ENCODE measurements around the gene MKNK1. TPM values are rescaled to one million over a fixed set of nuclear protein-coding genes. Genes with fewer than 3 reads are reported as not detected.

MKNK1 gene
- total RNA-seq, 2 experiments from 2014 or later = 27.1 to 29.6 TPM

DNA sequence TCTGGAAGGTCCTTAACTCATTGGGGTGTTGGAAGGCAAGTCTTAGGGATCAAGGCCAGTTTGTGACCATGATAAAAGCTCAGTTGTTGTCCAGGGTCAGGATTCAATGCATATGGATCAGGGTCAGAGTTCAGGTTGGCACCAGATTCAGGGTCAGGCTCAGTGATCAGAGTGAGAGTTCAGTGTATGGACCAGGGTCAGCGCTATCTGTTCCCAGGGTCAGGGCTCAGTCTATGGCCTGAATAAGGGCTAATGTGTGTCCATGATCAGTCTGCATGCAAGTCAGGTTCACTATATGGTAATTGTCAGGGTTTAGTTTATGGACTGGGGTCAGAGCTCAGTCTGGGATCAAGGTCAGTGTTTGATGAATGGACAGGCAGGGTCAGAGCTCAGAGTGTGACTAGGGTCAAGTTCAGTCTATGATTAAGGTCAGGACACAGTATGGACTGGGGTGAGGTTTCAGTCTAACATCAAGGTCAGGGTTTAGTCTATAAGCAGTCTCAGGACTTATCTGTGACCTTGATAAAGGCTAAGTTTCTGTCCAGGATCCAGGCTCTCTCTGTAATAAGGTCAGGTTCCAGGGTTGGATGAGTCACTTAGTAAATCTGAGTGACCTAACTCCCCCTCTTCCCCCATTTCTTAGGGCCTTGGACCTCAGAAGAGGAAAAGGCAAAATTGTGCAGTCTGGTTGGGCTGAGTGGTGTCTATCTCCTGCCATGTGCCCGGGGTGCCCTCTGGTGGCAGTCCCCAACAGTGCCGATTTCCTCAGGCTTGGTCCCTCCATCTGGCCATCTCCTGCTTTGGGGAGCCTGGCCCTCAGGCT is 76.4 kb downstream of the MKNK1 start:
- Histone ChIP-seq H3K27me3 (ENCODE audit: control insufficient read depth in 1 of 2, insufficient read depth in 2 of 2, low read length in 2 of 2) (peaks cover 6 to 13% of the 10 kb centered on the region in 2 experiments), H3K9me3 (ENCODE audit: control insufficient read depth in 1 of 2, insufficient read depth in 1 of 2, low read length in 2 of 2) (no peaks in the 10 kb centered on the region), H3K27ac (ENCODE audit: low read depth in 1 of 2, low read length in 2 of 2) (no peak overlapping the region), H3K36me3 (ENCODE audit: insufficient read depth, low read length) (no peaks in the 10 kb centered on the region), H3K4me1 (ENCODE audit: insufficient read depth, low read length) (peaks cover 5% of the 10 kb centered on the region), H3K4me3 (ENCODE audit: low read length) (no peak overlapping the region)
- ChIA-PET CTCF (interaction anchor here (2.0 kb wide), 1 partner anchor 81 kb away, joined by 6 read pairs; no protein-coding TSS in a partner anchor), POLR2A (no interaction called here)
- no peaks in the 10 kb centered on the region for H3K9me3 Mint-ChIP-seq
- no peak overlapping the region for H3K4me3 Mint-ChIP-seq
- no peak overlapping the region for H3K27ac Mint-ChIP-seq
- H3K27me3 Mint-ChIP-seq = peaks cover 58% of the 10 kb centered on the region
- H3K36me3 Mint-ChIP-seq (ENCODE audit: low read depth) = no peaks in the 10 kb centered on the region
- TF ChIP-seq, protein P1, sequence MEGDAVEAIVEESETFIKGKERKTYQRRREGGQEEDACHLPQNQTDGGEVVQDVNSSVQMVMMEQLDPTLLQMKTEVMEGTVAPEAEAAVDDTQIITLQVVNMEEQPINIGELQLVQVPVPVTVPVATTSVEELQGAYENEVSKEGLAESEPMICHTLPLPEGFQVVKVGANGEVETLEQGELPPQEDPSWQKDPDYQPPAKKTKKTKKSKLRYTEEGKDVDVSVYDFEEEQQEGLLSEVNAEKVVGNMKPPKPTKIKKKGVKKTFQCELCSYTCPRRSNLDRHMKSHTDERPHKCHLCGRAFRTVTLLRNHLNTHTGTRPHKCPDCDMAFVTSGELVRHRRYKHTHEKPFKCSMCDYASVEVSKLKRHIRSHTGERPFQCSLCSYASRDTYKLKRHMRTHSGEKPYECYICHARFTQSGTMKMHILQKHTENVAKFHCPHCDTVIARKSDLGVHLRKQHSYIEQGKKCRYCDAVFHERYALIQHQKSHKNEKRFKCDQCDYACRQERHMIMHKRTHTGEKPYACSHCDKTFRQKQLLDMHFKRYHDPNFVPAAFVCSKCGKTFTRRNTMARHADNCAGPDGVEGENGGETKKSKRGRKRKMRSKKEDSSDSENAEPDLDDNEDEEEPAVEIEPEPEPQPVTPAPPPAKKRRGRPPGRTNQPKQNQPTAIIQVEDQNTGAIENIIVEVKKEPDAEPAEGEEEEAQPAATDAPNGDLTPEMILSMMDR (IDR thresholded peaks at IDR 0.05) = peak; percentile 76
- DNase-seq (peak; percentile 47 to 81 (median 64)), ATAC-seq (ENCODE audit: poor library complexity) (peak; percentile 69)
- H3K4me1 Mint-ChIP-seq (ENCODE audit: low read depth) = no peaks in the 10 kb centered on the region
- intact Hi-C loops (cut with DNase I, micrococcal nuclease) = loop anchor here (1.0 to 5.0 kb wide), 6 partner anchors 50 to 121 kb away; no protein-coding TSS in a partner anchor

DNA sequence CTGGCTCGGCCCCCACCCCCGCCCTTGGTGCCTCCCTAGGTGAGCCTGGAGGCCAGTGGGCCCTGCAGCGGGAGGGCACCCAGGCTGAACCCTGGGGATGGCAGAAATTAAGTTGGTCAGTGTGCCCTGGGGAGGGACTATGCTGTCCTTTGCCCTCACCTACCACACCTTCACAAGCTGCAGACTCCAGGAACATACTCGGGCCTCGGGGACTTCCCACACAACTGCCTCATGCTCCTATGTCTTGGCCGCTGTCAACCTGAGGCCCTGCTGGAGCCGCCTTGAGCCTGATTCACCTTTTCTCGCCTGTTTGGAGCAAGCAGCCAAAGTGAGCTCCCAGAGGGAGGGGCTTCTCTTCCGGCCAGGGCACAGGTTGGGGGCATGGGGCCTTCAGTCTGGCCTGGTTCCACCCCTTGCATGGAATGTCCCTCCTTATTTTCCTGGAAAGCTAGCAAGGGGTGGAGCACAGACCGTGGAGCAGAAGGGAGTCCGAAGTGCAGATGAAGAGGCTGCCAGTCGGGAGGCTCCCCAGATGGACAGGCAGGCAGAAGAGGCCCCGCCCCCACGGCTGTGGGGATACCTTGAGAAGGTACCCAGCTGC is 77.3 kb downstream of the MKNK1 start:
- peaks cover 7% of the 10 kb centered on the region for H3K4me1 ChIP-seq (ENCODE audit: insufficient read depth, low read length)
- intact Hi-C loops (cut with DNase I, micrococcal nuclease) = loop anchor here (1.0 to 5.0 kb wide), 2 partner anchors 49 to 79 kb away; no protein-coding TSS in a partner anchor
- DNase-seq (no peak), ATAC-seq (ENCODE audit: poor library complexity) (no peak)
- H3K27ac ChIP-seq (ENCODE audit: low read depth in 1 of 2, low read length in 2 of 2) = no peak overlapping the region
- Mint-ChIP-seq H3K36me3 (ENCODE audit: low read depth) (no peaks in the 10 kb centered on the region), H3K27ac (no peak overlapping the region), H3K4me1 (ENCODE audit: low read depth) (no peaks in the 10 kb centered on the region), H3K27me3 (peaks cover 58% of the 10 kb centered on the region), H3K9me3 (no peaks in the 10 kb centered on the region), H3K4me3 (no peak overlapping the region)
- POLR2A ChIA-PET = no interaction called here
- no peaks in the 10 kb centered on the region for H3K36me3 ChIP-seq (ENCODE audit: insufficient read depth, low read length)
- CTCF ChIA-PET = interaction anchor here (2.0 kb wide), 1 partner anchor 80 kb away, joined by 6 read pairs; no protein-coding TSS in a partner anchor
- peaks cover 6 to 13% of the 10 kb centered on the region in 2 experiments for H3K27me3 ChIP-seq (ENCODE audit: control insufficient read depth in 1 of 2, insufficient read depth in 2 of 2, low read length in 2 of 2)
- H3K9me3 ChIP-seq (ENCODE audit: control insufficient read depth in 1 of 2, insufficient read depth in 1 of 2, low read length in 2 of 2) = no peaks in the 10 kb centered on the region
- no peak overlapping the region for H3K4me3 ChIP-seq (ENCODE audit: low read length)
- TF ChIP-seq, protein P1 (IDR thresholded peaks at IDR 0.05) = no peak

DNA sequence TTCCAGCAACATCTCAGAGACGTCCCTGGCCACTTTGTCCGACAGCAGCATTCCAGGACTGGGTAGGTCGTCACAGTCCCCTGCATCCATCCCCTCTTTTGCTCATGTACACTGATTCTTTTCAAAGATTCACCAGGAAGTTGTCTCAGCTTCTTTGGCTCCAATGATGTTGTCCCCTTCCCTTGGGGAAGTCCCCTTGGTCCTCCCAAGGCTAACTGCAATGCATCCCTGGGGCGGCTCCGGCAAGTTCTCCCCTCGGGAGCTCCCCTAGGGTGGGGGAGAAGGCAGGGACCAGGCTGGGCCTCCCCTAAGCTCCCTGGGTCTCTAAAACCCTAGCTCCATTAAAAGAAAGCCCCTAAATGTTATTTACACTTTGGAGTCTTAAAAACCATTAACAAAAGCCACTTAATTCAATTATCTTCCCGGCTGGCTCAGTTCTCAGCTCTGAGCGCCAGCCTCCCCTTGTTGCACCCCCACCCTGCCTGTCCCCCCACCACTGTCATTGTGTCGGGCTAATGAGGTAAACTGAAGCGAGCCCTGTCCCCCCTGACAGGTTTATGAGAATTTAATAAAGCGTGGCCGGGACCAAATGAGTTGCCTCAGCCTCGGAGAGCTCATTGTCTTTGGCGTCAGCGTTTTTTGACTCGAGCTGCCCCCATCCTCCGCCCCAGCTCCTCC is 77.9 kb downstream of the MKNK1 start:
- H3K27ac ChIP-seq (ENCODE audit: low read depth in 1 of 2, low read length in 2 of 2) = no peak overlapping the region
- TF ChIP-seq, protein P1 (IDR thresholded peaks at IDR 0.05) = no peak
- H3K4me1 Mint-ChIP-seq (ENCODE audit: low read depth) = no peaks in the 10 kb centered on the region
- peaks cover 6 to 13% of the 10 kb centered on the region in 2 experiments for H3K27me3 ChIP-seq (ENCODE audit: control insufficient read depth in 1 of 2, insufficient read depth in 2 of 2, low read length in 2 of 2)
- intact Hi-C loops (cut with DNase I, micrococcal nuclease) = loop anchor here in 1 of 2 experiments (5.0 kb wide), 1 partner anchor 49 kb away; no protein-coding TSS in a partner anchor
- H3K27ac Mint-ChIP-seq = no peak overlapping the region
- no peak overlapping the region for H3K4me3 Mint-ChIP-seq
- H3K27me3 Mint-ChIP-seq = peaks cover 58% of the 10 kb centered on the region
- ChIA-PET CTCF (interaction anchor here (2.0 kb wide), 1 partner anchor 79 kb away, joined by 6 read pairs; no protein-coding TSS in a partner anchor), POLR2A (interaction anchor here (0.9 kb wide), 1 partner anchor 79 kb away, joined by 3 read pairs; no protein-coding TSS in a partner anchor)
- no peak overlapping the region for H3K4me3 ChIP-seq (ENCODE audit: low read length)
- no peaks in the 10 kb centered on the region for H3K9me3 ChIP-seq (ENCODE audit: control insufficient read depth in 1 of 2, insufficient read depth in 1 of 2, low read length in 2 of 2)
- no peaks in the 10 kb centered on the region for H3K36me3 ChIP-seq (ENCODE audit: insufficient read depth, low read length)
- no peak for ATAC-seq (ENCODE audit: poor library complexity)
- DNase-seq = no peak
- no peaks in the 10 kb centered on the region for H3K9me3 Mint-ChIP-seq
- H3K36me3 Mint-ChIP-seq (ENCODE audit: low read depth) = no peaks in the 10 kb centered on the region
- peaks cover 7% of the 10 kb centered on the region for H3K4me1 ChIP-seq (ENCODE audit: insufficient read depth, low read length)

Measured in CD4-positive, alpha-beta T cell (primary cell).